ENCODE measurements around the gene GAD1.

The GAD1 gene

DNA sequence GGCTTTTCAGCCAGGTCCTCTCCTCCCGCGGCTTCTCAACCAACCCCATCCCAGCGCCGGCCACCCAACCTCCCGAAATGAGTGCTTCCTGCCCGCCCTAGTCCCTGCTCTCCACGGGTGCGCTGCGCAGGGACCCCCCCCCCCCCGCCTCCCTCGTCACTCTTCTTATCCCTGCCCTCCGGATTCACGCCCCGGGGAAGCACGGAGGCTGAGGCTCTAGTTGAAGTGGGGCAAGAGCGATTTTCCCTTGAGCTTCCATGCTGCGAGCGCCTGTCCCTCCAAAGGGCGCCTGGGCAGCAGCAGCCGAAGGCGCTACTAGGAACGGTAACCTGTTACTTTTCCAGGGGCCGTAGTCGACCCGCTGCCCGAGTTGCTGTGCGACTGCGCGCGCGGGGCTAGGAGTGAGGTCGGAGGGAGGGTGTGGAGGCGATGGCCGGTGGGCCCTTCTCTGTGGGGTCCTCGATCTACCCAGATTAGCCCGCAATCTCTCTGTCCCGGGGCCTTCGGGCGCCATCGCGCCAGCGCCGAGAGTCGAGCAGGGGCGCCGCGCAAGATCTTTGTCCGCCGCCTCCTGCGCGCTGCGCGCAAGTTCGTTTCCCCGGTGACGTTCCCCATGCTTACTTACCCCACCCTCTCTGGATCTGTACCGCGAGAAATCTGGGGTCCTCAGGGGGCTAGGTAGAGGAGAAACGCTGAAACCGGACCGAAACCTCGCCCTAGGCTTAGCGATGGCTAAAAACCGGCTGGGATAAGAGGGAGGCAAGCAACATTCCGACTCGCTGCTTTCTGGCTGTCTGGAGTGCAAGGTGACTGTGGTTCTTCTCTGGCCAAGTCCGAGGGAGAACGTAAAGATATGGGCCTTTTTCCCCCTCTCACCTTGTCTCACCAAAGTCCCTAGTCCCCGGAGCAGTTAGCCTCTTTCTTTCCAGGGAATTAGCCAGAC, 677 bp downstream of the GAD1 start:
- H3K27ac ChIP-seq, result peak overlapping the region; percentile 41
- DNase-seq (ENCODE audit: low read depth, low spot score), result no peak

DNA sequence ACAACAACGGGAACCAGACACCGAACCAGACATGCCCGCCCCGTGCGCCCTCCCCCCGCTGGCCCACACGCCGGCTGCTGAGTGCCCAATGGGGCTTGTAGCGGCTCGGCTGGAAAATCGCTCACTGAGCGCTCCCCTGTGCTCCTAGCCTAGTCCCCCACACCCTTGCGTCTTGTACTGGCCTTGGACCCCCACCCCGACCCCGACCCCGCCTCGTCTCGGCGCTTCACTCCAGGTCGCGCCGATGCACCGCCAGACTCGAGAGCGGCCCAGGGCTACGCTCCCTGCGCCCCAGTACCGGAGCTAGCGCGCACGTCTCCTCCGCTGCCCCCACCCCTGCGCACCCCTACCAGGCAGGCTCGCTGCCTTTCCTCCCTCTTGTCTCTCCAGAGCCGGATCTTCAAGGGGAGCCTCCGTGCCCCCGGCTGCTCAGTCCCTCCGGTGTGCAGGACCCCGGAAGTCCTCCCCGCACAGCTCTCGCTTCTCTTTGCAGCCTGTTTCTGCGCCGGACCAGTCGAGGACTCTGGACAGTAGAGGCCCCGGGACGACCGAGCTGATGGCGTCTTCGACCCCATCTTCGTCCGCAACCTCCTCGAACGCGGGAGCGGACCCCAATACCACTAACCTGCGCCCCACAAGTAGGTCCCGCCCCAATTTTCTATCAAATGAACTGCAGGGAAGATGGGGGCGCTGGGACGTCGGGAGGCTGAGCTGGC, 1.5 kb downstream of the GAD1 start:
- H3K27ac ChIP-seq, result no peak overlapping the region
- no peak for DNase-seq (ENCODE audit: low read depth, low spot score)

DNA sequence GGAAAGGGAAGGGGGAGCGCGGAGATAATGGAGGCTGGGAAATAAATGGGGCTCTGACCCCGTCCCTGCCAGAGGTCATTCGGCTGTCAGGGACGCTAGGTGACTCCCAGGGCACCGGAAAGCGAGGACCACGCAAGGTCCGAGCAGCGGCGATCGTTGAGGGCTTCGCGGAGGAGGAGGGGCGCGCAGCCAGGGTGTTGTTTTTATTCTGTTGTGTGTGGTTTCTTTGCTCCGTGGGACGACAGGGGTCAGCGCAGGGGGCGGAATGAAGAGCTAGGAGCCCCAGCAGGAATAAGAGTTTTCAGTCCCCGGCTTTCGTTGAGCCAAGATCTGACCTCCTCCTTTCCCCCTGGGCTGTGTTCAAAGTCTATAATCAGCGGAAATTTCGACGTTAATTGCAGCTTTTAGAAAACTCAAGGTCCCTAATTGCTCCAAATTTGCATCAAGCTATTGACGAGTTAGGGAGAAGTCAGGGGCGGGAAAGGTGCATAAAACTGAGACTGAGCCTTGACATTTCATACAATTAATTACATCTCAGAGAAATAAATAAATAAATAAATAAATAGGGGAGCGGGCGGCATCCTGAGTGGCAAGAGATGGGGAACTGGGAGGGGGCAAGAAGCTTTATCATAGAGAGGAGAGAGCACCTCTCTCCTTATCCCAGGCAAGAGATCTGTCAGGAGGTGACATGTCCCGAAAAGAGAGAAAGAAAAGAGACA, 2.2 kb downstream of the GAD1 start:
- no peak overlapping the region for H3K27ac ChIP-seq
- DNase-seq (ENCODE audit: low read depth, low spot score), result no peak

DNA sequence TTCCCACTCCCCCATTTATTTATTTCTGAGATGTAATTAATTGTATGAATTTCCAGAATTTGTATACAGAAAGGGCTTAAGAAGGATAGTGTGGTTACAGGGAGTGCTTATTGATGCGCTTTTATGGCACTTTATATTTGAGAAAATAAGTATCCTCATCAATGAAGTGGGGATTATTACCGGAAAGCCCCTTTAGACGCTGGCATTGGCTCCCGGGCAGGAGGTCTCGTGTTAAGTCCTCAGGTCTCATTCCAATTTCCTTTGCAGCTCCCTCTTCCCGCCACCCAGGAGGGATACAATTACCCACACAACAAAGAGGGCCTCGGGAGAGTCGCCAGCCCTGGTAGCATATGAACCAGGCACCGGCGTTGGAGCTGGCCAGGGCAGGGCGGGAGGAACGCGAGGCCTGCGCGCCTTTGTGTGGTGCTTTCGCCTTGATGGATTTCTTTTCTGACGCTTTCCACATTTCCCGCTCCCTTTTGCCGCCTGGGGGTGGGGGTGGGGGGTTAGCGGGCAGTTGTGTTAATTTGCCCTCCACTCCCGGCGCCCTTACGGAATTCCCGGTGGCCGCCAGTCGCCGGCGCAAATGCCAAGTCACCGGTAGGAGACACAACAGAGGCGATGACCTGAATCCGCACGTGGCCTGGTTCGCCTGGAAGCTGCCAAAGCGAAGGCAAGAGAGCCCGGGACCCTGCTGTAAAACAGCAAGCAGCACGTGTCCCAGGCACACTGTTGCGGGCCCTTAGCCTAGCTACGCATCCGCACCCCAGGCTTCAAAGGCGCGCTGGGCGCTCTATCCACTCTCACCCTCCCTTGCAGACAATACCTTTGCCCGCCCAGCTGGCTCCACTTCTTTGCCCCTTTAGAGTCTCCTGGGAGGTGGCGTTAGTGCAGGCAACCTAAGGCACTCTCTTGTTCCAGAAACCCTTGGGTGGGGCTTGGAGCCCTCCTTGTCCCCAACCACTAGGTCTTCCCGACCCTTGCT, 3.3 kb downstream of the GAD1 start:
- H3K27ac ChIP-seq, result no peak overlapping the region
- no peak for DNase-seq (ENCODE audit: low read depth, low spot score)

DNA sequence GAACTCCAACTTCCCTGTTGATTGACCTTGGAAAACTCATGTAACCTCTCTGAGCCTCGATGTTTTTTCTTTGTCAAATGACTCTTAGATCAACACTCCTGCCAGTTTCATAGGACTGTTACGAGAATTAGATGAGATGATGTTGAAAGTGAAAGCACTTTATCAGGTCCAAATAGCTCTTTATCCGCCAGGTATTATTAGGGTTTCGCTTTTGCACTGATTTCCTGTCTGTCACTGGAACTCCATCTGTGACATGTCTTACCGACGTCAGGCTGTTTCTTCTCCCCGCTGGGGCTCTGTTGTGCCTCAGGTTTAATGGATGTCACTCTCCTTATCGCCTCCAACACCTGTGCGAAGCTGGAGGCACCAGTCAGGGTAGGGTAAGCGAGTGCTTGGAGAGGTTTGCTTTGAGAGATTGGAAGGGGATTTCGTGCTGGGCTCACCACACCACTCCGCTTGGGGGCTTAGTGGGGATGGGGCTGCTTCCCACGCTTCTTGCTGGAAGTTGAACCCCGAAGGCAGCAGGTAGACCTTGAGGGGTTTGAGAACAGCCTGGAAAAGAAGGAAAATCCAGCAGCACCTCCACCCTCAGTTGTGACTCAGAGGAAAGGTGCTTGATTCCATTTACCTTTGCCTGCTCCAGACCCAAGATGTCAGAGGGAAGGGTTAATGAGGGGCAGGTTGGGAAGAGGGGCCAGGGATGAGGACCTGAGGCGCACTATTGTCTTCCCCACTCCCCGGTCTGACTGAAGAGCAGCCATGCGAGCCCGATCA, 4.3 kb downstream of the GAD1 start:
- no peak overlapping the region for H3K27ac ChIP-seq
- no peak for DNase-seq (ENCODE audit: low read depth, low spot score)

DNA sequence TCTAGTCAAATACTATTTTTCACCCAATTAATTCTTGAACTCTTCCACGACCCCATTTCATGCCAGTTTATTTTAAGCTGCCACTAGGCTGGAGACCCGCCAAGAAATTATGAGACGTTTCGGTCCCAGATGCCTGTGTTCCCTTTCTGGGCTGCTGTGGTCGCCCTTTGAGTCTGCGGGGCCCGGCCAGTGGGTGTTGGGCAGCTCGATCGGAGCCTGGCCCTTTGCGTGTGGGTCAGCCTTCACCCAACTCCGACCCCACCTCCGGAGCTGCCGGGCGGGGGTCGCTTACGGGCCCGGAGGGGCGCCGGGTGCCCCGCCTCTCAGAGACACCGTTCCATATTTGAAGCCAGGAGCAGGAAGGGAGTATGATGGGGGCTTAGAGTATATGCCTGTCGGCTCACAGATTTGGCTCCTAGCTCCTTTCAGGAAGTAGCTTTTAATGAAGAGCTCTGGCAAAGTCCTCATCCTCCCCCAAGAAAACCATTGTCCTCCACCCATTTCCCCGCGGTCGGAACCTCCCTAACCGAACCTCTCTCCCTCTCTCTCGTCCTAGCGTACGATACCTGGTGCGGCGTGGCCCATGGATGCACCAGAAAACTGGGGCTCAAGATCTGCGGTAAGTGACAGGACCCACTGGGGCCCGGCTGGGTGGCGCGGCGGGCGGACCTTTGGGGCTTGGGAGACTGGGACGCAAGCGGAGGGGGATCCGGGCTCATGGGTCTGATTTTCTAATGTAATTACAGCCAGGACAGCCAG, 5.0 kb downstream of the GAD1 start:
- DNase-seq (ENCODE audit: low read depth, low spot score), result no peak
- H3K27ac ChIP-seq, result no peak overlapping the region

DNA sequence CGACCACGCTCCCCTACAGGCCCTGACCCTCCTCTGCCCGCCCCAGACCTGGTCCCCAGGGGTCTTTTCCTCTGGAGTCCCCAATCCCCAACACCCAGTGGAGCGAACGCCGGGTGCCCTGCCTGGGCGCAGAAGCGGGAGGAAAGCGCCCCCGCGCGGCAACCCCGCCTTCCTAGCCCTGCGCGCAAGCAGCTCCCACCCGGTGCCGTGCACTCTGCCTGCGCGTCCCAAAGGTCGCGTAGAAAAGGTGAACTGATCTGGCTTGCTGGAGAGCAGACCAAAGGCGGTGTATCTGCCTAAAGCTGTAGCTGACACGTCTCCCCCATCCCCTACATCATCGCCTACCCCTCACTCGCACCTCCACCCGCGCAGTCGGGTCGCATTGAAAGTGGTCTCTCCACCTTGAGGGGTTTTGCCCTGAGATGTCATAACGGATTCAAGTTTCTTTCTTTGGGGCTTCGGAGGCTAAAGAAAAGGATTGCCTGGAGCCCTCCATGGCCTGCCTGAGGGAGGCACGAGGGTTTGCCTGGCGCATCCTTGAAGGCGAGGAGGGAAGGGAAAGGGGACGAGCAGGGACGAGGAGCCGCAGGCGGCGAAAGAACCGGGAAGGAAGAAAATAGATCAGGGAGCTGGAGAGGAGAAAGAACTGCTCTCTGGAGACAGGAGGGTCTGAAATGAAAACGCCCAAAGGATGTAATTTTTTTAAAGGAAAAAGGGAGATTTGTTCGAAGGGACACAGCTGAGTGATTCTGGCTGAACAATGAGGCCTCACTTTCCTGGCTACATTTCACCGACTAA, 5.8 kb downstream of the GAD1 start:
- no peak for DNase-seq (ENCODE audit: low read depth, low spot score)
- H3K27ac ChIP-seq, result no peak overlapping the region

DNA sequence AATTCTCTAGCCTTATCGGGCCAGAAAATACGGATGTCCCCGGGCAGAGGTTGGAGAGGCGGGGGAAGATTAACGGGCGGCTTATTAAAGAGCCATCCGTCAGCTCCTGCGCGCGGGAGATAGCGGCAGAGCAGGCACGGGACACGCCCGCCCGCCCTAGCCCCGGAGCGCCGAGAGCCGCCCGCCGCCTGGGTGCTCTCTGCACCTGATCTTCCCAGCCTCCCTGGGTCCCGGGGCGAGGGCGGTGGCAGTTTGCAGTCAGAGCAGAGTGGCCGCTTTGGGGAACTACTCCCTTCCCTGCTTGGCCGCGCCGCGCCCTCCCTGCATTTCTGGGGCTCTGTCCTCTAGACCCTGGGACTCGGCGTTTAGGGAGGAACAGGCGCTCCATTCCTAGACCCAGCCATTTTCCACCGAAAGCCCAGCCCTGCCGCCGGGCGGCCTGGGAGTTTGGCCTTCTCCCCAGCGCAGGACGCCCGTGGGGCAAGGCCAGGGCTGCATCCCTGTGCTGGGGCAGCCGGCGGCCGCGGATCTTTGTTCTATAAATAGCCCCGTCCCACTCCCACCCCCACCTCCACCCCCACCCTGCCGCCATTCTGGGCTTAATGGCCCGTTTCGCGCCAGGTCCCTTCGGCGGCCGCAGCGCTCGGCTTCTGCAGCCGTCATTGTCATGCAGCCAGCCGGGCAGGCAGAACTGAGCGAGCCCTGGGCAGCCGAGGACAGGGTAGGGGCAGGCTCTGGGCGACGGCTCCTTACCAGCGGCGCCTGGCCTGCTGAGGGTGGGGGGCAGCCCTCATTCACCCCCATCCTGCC, 6.6 kb downstream of the GAD1 start:
- DNase-seq (ENCODE audit: low read depth, low spot score), result no peak
- no peak overlapping the region for H3K27ac ChIP-seq

DNA sequence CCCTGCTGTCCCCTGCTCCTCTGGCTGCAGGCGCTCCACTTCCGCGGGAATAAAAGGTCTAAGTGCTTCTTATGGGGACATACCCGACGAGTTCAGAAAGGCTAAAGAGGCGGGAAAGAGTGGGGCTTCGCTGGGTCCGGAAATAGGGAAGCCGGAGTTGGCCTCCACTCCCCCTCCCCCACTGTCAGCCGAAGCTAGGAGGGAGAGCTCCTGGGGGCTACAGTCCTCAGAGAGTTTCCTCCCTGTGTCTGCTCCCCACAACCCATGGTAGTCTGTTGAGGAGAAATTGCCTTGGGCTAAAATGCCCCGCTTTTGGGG, 7.2 kb downstream of the GAD1 start:
- H3K27ac ChIP-seq, result no peak overlapping the region
- no peak for DNase-seq (ENCODE audit: low read depth, low spot score)

DNA sequence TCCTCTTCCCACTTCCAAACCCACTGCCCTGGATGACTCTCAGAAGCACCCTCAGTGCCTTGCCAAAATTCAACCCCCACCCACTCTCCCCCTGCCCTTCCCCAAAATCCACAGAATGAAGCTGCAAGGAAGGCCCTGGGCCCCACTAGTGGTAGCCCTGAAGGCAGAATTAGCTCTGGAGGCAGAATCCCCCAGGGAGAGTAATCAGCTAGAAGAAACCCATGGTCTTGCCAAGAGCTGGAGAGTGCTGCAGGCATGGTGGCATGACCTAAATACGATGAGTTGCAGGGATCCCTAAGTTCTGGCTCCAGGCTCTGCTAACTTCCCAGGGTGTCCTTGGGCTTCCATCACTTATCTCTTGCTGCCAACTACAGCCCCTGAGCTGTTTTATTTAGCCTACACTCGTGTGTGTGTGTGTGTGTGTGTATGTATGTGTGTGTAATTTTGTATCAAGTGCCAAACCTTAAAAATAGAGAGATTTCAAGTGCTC, 7.9 kb downstream of the GAD1 start:
- DNase-seq (ENCODE audit: low read depth, low spot score), result no peak
- no peak overlapping the region for H3K27ac ChIP-seq

DNA sequence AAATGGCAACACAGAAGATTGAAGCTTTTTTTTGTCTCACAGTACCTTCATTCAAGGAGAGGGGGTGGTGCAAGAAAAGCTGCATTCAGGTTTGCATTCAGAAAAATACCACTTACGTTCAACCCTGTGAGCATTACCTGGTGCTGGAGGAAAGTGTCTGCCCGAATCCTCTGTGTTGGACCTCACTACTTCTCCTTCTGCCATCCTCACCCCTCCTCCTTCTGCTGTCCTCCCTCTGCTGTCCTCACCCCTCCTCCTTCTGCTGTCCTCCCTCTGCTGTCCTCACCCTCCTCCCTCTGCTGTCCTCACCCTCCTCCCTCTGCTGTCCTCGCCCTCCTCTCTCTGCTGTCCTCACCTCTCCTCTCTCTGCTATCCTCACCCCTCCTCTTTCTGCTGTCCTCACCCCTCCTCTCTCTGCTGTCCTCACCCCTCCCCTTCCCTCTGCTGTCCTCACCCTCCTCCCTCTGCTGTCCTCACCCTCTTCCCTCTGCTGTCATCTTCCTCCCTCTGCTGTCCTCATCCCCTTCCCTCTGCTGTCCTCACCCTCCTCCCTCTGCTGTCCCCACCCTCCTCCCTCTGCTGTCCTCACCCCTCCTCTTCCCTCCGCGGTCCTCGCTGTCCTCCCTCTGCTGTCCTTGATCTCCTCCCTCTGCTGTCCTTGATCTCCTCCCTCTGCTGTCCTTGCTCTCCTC, 11.3 kb downstream of the GAD1 start:
- no peak for DNase-seq (ENCODE audit: low read depth, low spot score)
- no peak overlapping the region for H3K27ac ChIP-seq

DNA sequence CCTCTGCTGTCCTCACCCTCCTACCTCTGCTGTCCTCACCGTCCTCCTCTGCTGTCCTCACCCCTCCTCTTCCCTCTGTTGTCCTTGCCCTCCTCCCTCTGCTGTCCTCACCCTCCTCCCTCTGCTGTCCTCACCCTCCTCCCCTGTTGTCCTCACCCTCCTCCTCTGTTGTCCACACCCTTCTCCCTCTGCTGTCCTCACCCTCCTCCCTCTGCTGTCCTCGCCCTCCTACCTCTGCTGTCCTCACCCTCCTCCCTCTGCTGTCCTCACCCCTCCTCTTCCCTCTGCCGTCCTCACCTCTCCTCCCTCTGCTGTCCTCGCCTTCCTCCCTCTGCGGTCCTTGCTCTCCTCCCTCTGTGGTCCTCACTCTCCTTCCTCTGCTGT, 11.8 kb downstream of the GAD1 start:
- no peak overlapping the region for H3K27ac ChIP-seq
- DNase-seq (ENCODE audit: low read depth, low spot score), result no peak

DNA sequence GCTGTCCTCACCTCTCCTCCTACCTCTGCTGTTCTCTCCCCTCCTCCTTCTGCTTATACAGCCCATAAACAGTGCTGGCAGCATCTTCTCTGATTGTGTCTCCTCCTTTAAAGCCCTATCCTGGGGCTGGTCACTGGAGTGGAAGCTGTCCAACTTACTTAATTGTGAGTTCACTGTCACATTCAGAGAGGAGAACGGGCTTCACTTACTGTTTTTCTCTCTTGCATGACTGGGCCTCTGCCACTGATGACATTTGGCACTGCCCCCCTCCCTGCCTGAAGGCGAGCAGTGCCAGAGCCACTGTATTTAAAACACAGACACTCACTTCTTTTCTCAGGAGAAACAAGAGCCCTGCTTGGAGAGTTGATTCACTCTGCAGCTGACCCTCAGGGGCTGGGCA, 12.3 kb downstream of the GAD1 start:
- no peak for DNase-seq (ENCODE audit: low read depth, low spot score)
- H3K27ac ChIP-seq, result no peak overlapping the region

DNA sequence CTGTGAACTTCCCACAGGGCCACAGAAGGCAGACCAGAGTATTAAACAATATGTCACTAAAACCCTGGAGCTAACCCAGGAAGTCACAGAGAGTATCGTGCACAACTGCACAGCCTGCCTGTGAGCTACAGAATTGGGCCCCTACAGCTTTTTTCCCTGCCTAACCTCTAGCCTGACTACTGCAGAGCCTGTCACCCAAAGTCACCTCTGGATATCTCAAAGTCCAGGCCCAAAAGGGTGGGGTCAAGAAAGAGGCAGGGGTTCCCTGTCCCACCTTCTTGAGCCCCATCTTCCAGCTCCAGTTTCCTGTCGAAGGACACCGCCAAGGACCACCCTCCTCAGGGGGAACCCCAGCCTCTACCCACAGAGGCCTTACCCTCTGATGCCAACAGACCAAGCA, 13.5 kb downstream of the GAD1 start:
- DNase-seq (ENCODE audit: low read depth, low spot score), result no peak
- no peak overlapping the region for H3K27ac ChIP-seq

DNA sequence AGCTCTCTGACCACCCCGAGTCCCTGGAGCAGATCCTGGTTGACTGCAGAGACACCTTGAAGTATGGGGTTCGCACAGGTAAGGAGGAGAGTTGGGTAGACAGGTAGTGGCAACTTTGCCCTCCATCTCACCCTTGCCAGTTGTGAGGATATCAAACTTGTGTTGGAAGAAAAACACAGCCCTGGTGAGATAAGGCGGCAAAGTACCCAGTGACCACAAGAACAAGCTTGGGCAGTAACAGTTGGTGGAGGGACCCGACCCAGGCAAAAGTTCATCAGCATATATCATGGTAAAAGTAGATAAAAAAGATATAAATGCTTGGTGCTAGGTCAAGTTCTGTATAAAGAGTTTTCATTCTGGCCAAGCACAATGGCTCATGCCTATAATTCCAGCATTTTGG, 14.4 kb downstream of the GAD1 start:
- no peak for DNase-seq (ENCODE audit: low read depth, low spot score)
- H3K27ac ChIP-seq, result no peak overlapping the region

DNA sequence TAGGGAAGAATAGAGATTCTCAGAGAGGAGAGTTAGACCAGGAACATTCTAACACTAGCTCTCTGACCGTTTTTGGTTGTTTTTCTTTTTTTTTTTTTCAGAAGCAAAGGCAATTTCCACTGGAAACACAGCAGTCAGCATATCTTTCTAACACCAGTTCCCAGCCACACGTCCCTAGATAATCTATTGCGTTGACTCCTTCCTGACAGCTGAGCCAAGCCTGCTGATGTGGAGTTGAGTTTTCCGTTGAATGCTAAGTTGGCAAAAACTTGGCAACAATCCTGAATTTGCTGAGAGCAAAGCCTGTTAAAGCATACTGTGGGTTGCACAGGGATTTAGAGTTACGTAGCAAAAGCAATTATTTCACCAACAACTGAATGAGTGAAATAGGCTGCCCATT, 19.3 kb downstream of the GAD1 start:
- H3K27ac ChIP-seq, result no peak overlapping the region
- DNase-seq (ENCODE audit: low read depth, low spot score), result no peak

All from epithelial cell of prostate (primary cell).